Measurements from ENCODE around the gene EEF1AKMT1. TPM values are rescaled to one million over a fixed set of nuclear protein-coding genes. Genes with fewer than 3 reads are reported as not detected.

EEF1AKMT1 gene
- total and polyA plus RNA-seq, 11 donors: 4.5 to 10.2 (median 8.7) TPM

DNA sequence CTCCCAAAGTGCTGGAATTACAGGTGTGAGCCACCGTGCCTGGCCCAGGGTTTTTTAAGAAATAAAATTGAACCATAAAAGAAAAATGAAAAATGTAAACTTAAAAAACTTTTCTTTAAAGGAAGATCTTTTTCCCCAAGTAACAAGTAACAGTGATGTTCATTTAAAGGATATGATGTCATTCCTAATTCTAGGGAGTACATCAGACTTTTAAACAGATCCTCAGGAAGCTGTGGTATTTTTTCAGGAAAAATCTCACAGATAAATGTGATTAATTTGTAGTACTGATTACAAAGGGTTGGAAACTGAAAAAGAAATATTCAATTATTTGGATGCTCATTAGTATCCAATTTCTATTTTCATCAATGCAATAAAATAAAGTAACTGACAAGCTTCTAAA lies 14.6 kb upstream of the EEF1AKMT1 start:
- 91 to 98% (median 97%) methylated on average over 1 of the region's 1 CpG for WGBS, 4 donors
- no peak overlapping the region for H3K27ac ChIP-seq
- DNase-seq: no peak
- H3K4me1 ChIP-seq: peaks cover 0 to 3% (median 0%) of the 10 kb centered on the region in 12 donors
- ATAC-seq: no peak
- TF ChIP-seq, protein P1, sequence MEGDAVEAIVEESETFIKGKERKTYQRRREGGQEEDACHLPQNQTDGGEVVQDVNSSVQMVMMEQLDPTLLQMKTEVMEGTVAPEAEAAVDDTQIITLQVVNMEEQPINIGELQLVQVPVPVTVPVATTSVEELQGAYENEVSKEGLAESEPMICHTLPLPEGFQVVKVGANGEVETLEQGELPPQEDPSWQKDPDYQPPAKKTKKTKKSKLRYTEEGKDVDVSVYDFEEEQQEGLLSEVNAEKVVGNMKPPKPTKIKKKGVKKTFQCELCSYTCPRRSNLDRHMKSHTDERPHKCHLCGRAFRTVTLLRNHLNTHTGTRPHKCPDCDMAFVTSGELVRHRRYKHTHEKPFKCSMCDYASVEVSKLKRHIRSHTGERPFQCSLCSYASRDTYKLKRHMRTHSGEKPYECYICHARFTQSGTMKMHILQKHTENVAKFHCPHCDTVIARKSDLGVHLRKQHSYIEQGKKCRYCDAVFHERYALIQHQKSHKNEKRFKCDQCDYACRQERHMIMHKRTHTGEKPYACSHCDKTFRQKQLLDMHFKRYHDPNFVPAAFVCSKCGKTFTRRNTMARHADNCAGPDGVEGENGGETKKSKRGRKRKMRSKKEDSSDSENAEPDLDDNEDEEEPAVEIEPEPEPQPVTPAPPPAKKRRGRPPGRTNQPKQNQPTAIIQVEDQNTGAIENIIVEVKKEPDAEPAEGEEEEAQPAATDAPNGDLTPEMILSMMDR (IDR thresholded peaks at IDR 0.05): no peak
- TF ChIP-seq POLR2A (IDR thresholded peaks at IDR 0.05): no peak
- H3K9me3 ChIP-seq: no peaks in the 10 kb centered on the region
- intact Hi-C loops (cut with DNase I): no loop called here
- H3K27me3 ChIP-seq: no peaks in the 10 kb centered on the region
- no peak overlapping the region for H3K4me3 ChIP-seq
- peaks cover 0 to 97% (median 57%) of the 10 kb centered on the region in 9 donors for H3K36me3 ChIP-seq

GRCh38 chr13:20787180-20787579 lies 13.4 kb upstream of the EEF1AKMT1 start:
- no peak overlapping the region for H3K27ac ChIP-seq
- WGBS, 4 donors: 75 to 77% (median 76%) methylated on average over 5 of the region's 5 CpGs
- H3K9me3 ChIP-seq: no peaks in the 10 kb centered on the region
- peaks cover 0 to 3% (median 0%) of the 10 kb centered on the region in 12 donors for H3K4me1 ChIP-seq
- intact Hi-C loops (cut with DNase I): no loop called here
- TF ChIP-seq, protein P1 (IDR thresholded peaks at IDR 0.05): no peak
- TF ChIP-seq POLR2A (IDR thresholded peaks at IDR 0.05): no peak
- no peak for ATAC-seq
- no peaks in the 10 kb centered on the region for H3K27me3 ChIP-seq
- DNase-seq: no peak
- H3K4me3 ChIP-seq: no peak overlapping the region
- peaks cover 0 to 98% (median 58%) of the 10 kb centered on the region in 9 donors for H3K36me3 ChIP-seq

DNA sequence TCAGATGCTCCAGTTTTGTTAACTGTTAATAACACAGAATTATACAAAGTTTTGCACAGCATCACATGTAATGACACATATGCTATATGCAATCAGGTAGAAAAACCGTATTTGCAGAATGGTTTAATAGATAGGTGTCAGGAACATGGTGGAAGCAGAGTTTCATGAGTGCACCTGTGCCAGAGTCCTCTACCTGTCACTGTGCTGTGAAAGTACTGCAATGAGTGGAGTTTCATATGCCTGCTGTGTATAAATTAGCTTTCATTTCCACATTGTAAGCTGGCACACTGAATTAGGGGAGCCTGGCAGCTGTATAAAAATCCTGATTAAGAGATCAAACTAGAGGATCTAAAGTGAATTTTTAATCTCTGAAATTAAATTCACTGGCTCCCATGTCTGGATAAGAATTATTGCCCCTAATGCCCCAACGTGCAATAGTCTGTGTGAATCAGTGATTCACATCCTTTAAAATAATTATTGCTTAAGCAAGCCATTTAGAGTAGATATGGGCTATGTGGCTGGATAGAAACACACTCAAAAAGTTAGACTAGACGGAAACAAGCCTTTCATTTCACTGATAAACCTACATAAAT lies 8.5 kb upstream of the EEF1AKMT1 start:
- H3K4me1 ChIP-seq: peaks cover 0 to 3% (median 0%) of the 10 kb centered on the region in 12 donors
- no peak for TF ChIP-seq POLR2A (IDR thresholded peaks at IDR 0.05)
- TF ChIP-seq, protein P1 (IDR thresholded peaks at IDR 0.05): no peak
- no peaks in the 10 kb centered on the region for H3K27me3 ChIP-seq
- no peak overlapping the region for H3K27ac ChIP-seq
- ATAC-seq (no peak), DNase-seq (no peak)
- no peaks in the 10 kb centered on the region for H3K9me3 ChIP-seq
- intact Hi-C loops (cut with DNase I): no loop called here
- peaks cover 0 to 85% (median 58%) of the 10 kb centered on the region in 9 donors for H3K36me3 ChIP-seq
- H3K4me3 ChIP-seq: no peak overlapping the region
- WGBS, 4 donors: 80 to 90% (median 86%) methylated on average over 3 of the region's 3 CpGs

- WGBS, 4 donors: 77 to 88% (median 82%) methylated on average over 1 of the region's 1 CpG
- Histone ChIP-seq H3K9me3 (no peaks in the 10 kb centered on the region), H3K4me3 (no peak overlapping the region), H3K36me3 (peaks cover 0 to 72% (median 44%) of the 10 kb centered on the region in 9 donors), H3K27ac (no peak overlapping the region), H3K4me1 (no peaks in the 10 kb centered on the region), H3K27me3 (no peaks in the 10 kb centered on the region)
- DNase-seq (no peak), ATAC-seq (no peak)
- intact Hi-C loops (cut with DNase I): no loop called here
- TF ChIP-seq, protein P1 (IDR thresholded peaks at IDR 0.05): no peak
- no peak for TF ChIP-seq POLR2A (IDR thresholded peaks at IDR 0.05)
Observed at GRCh38 chr13:20780317-20780716, 6.6 kb upstream of the EEF1AKMT1 start.

All from heart left ventricle (tissue), 16 donors.